Measurements from ENCODE around the gene ARSB. TPM values are rescaled to one million over a fixed set of nuclear protein-coding genes. Genes with fewer than 3 reads are reported as not detected.

The ARSB gene
- total RNA-seq, 1 donor from 2014 or later: 1.8 TPM

DNA sequence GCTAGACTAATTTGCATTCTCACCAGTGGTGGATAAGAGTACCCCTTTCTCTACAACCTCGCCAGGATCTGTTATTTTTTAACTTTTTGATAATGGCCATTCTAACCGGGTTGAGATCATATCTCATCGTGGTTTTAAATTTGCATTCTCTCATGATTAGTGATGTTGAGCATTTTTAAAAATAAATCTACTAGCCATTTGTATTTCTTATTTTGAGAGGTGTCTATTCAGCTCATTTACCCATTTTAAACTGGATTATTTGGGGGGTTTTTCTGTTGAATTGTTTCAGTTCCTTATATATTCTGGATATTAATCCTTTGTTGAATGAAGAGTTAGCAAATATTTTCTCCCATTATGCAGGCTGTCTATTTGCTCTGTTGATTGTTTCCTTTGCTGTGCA is 139.6 kb downstream of the ARSB start:
- TF ChIP-seq, protein P1, sequence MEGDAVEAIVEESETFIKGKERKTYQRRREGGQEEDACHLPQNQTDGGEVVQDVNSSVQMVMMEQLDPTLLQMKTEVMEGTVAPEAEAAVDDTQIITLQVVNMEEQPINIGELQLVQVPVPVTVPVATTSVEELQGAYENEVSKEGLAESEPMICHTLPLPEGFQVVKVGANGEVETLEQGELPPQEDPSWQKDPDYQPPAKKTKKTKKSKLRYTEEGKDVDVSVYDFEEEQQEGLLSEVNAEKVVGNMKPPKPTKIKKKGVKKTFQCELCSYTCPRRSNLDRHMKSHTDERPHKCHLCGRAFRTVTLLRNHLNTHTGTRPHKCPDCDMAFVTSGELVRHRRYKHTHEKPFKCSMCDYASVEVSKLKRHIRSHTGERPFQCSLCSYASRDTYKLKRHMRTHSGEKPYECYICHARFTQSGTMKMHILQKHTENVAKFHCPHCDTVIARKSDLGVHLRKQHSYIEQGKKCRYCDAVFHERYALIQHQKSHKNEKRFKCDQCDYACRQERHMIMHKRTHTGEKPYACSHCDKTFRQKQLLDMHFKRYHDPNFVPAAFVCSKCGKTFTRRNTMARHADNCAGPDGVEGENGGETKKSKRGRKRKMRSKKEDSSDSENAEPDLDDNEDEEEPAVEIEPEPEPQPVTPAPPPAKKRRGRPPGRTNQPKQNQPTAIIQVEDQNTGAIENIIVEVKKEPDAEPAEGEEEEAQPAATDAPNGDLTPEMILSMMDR (IDR thresholded peaks at IDR 0.05; ENCODE audit: insufficient read depth, low read length, severe bottlenecking): no peak
- no peak for FAIRE-seq
- Histone ChIP-seq H3K27me3 (ENCODE audit: control insufficient read depth, insufficient read depth, low read length) (no peaks in the 10 kb centered on the region), H3K4me3 (ENCODE audit: low read depth, low read length) (no peak overlapping the region), H3K36me3 (ENCODE audit: control insufficient read depth, insufficient read depth, low read length) (no peaks in the 10 kb centered on the region)
- DNase-seq (ENCODE audit: low read depth): no peak

DNA sequence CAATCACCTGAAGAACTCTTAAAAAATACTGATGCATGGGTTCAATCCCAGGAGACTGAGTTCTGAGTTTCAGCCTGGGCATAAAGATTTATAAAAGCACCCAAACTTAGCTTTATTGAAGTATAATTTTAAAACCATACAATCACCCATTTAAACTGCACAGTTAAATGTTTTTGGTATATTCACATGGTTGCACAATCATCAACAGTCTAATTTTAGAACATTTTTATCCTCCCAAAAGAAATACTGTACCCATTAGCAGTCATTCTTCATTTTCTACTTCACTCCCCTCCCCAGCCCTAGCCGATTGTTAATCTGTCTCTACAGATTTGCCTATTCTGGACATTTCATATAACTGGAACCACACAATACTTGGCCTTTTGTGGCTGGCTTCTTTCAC is 141.7 kb downstream of the ARSB start:
- Histone ChIP-seq H3K36me3 (ENCODE audit: control insufficient read depth, insufficient read depth, low read length) (no peaks in the 10 kb centered on the region), H3K27me3 (ENCODE audit: control insufficient read depth, insufficient read depth, low read length) (no peaks in the 10 kb centered on the region), H3K4me3 (ENCODE audit: low read depth, low read length) (no peak overlapping the region)
- DNase-seq (ENCODE audit: low read depth): no peak
- TF ChIP-seq, protein P1 (IDR thresholded peaks at IDR 0.05; ENCODE audit: insufficient read depth, low read length, severe bottlenecking): no peak
- FAIRE-seq: no peak

DNA sequence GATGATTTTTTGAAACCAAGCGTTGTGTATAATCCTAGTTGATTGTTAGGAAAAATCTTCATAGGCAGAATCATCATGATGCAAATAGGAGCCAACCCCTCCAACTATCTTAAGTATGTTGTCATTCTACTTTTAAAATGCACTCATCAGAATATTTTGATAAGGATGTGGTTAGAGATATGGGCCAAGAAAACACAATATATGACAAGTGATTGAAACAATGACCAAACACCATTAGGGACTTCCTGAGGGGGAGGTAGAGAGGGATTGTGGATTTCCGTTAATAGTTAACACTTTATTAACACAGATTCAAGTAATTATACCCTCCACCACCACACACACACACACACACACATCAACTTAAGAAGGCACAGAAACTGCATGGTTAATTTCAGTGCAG is 143.3 kb downstream of the ARSB start:
- FAIRE-seq (no peak), DNase-seq (ENCODE audit: low read depth) (no peak)
- Histone ChIP-seq H3K27me3 (ENCODE audit: control insufficient read depth, insufficient read depth, low read length) (no peaks in the 10 kb centered on the region), H3K36me3 (ENCODE audit: control insufficient read depth, insufficient read depth, low read length) (no peaks in the 10 kb centered on the region), H3K4me3 (ENCODE audit: low read depth, low read length) (no peak overlapping the region)
- TF ChIP-seq, protein P1 (IDR thresholded peaks at IDR 0.05; ENCODE audit: insufficient read depth, low read length, severe bottlenecking): no peak

DNA sequence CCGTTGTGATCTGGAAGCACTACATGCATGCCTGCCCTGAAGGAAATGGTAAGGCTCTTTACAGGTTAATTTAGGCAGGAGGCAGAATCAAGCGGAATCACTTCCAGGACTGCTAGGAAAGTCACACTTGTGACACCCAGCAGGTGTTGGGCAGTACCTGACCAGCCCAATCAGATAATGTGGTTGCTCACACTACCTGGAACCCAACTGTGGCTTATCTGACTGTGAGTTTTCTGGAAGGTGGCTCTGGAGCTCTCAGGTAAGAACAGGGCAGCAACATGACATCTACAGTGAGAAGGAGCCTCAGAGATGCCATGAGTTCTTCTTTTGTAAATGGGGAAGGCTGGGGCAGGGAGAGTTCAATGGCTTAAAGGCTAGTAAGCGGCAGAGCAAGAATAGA is 146.4 kb downstream of the ARSB start:
- no peak for DNase-seq (ENCODE audit: low read depth)
- TF ChIP-seq, protein P1 (IDR thresholded peaks at IDR 0.05; ENCODE audit: insufficient read depth, low read length, severe bottlenecking): no peak
- Histone ChIP-seq H3K36me3 (ENCODE audit: control insufficient read depth, insufficient read depth, low read length) (no peaks in the 10 kb centered on the region), H3K4me3 (ENCODE audit: low read depth, low read length) (no peak overlapping the region), H3K27me3 (ENCODE audit: control insufficient read depth, insufficient read depth, low read length) (no peaks in the 10 kb centered on the region)
- no peak for FAIRE-seq

DNA sequence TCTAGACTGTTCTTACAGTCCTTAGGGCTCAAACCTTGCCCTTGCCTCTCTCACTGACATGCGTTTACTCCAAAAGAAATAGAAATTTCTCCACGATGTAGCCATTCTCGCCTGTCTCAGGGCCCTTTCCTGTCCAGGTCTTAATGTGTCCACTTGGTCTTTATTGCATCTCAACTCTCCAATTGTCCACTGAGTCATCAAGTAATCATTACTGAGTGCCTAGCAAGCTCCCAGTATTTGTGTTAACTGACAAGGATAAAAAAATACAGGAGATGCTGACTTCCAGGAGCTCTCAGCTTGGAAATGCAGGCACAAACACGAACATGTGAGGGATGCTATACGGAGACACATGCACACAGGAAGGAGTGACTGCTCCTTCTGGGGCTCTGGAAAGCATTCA is 147.3 kb downstream of the ARSB start:
- no peaks in the 10 kb centered on the region for H3K27me3 ChIP-seq (ENCODE audit: control insufficient read depth, insufficient read depth, low read length)
- no peaks in the 10 kb centered on the region for H3K36me3 ChIP-seq (ENCODE audit: control insufficient read depth, insufficient read depth, low read length)
- TF ChIP-seq, protein P1 (IDR thresholded peaks at IDR 0.05; ENCODE audit: insufficient read depth, low read length, severe bottlenecking): no peak
- DNase-seq (ENCODE audit: low read depth) (no peak), FAIRE-seq (no peak)
- H3K4me3 ChIP-seq (ENCODE audit: low read depth, low read length): no peak overlapping the region

DNA sequence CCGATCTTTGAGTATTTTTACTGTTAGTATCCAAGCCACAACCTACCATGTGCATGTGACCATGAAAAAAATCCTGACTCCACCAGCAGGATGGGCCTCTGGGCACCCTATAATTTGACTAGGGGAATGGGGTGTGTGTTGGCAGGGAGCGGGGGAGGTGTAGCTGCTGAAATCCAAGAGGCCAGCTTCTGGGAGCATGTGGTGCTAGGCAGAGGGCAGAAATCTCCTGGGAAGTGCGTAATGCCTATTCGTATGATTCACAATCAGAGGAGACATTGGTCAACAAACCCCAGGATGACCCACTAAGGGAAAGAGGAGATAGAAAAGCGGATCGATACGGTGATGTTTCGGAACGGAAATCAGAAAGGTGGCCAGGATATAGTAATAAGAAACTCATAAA is 149.9 kb downstream of the ARSB start:
- Histone ChIP-seq H3K4me3 (ENCODE audit: low read depth, low read length) (no peak overlapping the region), H3K27me3 (ENCODE audit: control insufficient read depth, insufficient read depth, low read length) (no peaks in the 10 kb centered on the region), H3K36me3 (ENCODE audit: control insufficient read depth, insufficient read depth, low read length) (no peaks in the 10 kb centered on the region)
- DNase-seq (ENCODE audit: low read depth): no peak
- FAIRE-seq: no peak
- TF ChIP-seq, protein P1 (IDR thresholded peaks at IDR 0.05; ENCODE audit: insufficient read depth, low read length, severe bottlenecking): no peak
